ENCODE measurements around the gene BRI3.

BRI3 gene, protein sequence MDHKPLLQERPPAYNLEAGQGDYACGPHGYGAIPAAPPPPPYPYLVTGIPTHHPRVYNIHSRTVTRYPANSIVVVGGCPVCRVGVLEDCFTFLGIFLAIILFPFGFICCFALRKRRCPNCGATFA

DNA sequence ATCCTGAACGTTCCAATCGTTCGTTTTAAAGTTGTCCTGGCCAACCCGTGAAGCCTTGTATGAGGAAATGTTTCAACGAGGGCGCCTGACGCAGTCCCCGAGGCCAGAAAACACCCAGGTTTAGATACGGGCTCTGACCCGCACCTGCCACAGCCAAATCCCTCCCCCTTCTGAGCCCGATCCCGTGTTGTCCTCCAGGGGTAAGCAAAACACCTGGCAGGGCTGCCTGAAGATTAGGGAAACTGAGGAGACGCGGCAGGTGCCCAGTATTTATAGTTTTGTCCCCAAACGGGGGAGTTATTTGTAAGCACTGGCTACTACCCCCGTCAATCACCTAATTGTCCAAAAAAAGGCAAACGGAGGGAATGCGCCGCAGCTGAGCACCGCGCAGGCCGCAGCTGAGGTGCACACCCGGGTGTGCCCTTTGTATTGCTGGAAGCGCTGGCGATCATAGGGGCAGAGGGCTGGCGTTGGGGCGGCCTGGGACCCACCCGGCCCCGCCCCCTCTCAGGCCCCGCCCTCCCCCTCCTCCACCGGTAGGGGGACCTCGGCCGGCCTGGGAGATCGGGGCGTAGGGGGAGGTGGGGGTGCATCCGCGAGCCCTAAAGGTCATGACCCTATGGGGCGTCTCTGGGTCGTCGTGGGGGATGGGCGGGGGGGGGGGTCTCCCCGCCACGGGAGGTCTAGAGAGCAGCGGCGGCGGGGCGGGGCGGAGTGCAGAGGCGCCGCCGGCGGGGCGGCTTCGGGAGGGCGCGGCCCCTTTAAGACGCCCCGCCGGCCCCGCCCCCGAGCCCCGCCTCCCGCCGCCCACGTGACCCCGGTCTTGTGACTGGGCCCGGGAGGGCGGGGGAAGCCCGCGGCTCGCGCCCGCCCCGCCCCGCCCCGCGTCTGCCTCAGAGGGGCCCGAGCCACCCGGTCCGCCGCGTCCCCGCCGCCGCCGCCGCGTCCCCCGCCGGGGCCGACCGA is at the start of gene BRI3:
Gene BRI3, plus strand, starts transcription at position 896 of the 966 bp plus-strand sequence. CDS start 110 bp downstream, outside the sequence.
- Histone ChIP-seq H3K4me1 (peaks cover 40 to 54% (median 47%) of the 10 kb centered on the region in 10 experiments), H3K4me2 (peak within 1 kb of the TSS; percentile 96 to 100 (median 99)), H3K27me3 (no peaks in the 10 kb centered on the region), H3K9me3 (replicated peaks in 1 of 11) (no peaks in the 10 kb centered on the region), H3K36me3 (peaks cover 7 to 37% (median 28%) of the 10 kb centered on the region in 11 experiments; a peak in 19 of 22 replicates), H3K4me3 (peak within 1 kb of the TSS; percentile 84 to 97 (median 94)), H4K20me1 (peaks cover 27 to 41% (median 29%) of the 10 kb centered on the region in 11 experiments), H3K9ac (peak within 1 kb of the TSS; percentile 96 to 99 (median 97)), H3K27ac (peak within 1 kb of the TSS; percentile 91 to 98 (median 95))
- TF ChIP-seq Cebpa-rat (IDR thresholded peaks at IDR 0.05), result no peak

DNA sequence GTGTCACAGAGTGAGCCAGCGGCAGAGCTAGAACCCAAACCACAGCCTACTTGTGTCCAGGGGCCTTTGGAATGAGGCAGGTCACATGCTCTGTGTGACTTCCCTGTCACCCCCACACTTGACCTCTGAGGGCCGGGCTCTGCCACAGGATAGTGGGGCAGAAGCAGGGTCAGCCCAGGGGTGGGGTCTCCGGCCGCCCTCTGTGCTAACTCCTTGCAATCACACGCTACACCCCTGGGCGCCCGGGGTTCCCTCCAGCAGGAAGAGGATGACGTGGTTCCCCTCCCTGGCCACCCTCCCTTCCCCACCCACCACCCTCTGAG is 49.3 kb upstream of the BRI3 start:
- Histone ChIP-seq H3K36me3 (peaks cover 0 to 78% (median 17%) of the 10 kb centered on the region in 11 experiments; a peak in 14 of 22 replicates), H4K20me1 (peaks cover 0 to 59% (median 16%) of the 10 kb centered on the region in 11 experiments; a peak in 13 of 22 replicates), H3K4me1 (peaks cover 11 to 53% (median 41%) of the 10 kb centered on the region in 10 experiments), H3K9me3 (replicated peaks in 1 of 11) (no peaks in the 10 kb centered on the region), H3K4me2 (peak overlapping the region; percentile 13 to 69 (median 42); a peak in 15 of 22 replicates), H3K4me3 (no peak overlapping the region), H3K27me3 (no peaks in the 10 kb centered on the region), H3K27ac (no peak overlapping the region), H3K9ac (0 out of 22 replicates have a peak overlapping the region, but pooled peaks of 1 of the 11 experiments have one; percentile 13)
- TF ChIP-seq Cebpa-rat (IDR thresholded peaks at IDR 0.05), result no peak

DNA sequence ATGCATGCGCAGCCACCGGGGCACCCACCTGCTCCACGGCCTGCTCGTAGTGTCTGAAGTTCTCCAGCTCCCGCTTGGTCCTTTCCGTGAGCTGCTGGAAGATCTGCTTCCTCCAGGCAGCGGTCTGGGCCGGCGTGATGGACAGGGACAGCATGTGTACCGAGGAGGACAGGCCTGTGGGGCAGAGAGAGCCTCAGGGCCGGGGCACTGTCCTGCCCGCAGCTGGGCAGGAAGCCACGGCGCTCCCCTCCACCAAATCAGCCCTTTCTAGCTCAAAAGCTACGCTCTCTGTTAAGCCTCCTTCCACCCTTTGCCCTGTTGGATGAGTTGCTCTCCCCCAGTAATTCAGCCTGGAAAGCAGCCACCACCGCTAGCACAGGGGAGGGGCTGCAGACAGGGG is 48.7 kb upstream of the BRI3 start:
- no peaks in the 10 kb centered on the region for H3K9me3 ChIP-seq (replicated peaks in 1 of 11)
- peaks cover 0 to 56% (median 14%) of the 10 kb centered on the region in 11 experiments; a peak in 13 of 22 replicates for H4K20me1 ChIP-seq
- peak overlapping the region in 4 of 11 experiments; percentile 25 to 29 (median 28); a peak in 3 of 22 replicates for H3K9ac ChIP-seq
- H3K4me2 ChIP-seq, result peak overlapping the region; percentile 24 to 69 (median 54); a peak in 20 of 22 replicates
- no peak for TF ChIP-seq Cebpa-rat (IDR thresholded peaks at IDR 0.05)
- peaks cover 1 to 78% (median 17%) of the 10 kb centered on the region in 11 experiments; a peak in 19 of 22 replicates for H3K36me3 ChIP-seq
- peak overlapping the region in 4 of 11 experiments; percentile 13 to 35 (median 33); a peak in 2 of 22 replicates for H3K27ac ChIP-seq
- H3K27me3 ChIP-seq, result no peaks in the 10 kb centered on the region
- no peak overlapping the region for H3K4me3 ChIP-seq
- peaks cover 11 to 51% (median 40%) of the 10 kb centered on the region in 10 experiments for H3K4me1 ChIP-seq

DNA sequence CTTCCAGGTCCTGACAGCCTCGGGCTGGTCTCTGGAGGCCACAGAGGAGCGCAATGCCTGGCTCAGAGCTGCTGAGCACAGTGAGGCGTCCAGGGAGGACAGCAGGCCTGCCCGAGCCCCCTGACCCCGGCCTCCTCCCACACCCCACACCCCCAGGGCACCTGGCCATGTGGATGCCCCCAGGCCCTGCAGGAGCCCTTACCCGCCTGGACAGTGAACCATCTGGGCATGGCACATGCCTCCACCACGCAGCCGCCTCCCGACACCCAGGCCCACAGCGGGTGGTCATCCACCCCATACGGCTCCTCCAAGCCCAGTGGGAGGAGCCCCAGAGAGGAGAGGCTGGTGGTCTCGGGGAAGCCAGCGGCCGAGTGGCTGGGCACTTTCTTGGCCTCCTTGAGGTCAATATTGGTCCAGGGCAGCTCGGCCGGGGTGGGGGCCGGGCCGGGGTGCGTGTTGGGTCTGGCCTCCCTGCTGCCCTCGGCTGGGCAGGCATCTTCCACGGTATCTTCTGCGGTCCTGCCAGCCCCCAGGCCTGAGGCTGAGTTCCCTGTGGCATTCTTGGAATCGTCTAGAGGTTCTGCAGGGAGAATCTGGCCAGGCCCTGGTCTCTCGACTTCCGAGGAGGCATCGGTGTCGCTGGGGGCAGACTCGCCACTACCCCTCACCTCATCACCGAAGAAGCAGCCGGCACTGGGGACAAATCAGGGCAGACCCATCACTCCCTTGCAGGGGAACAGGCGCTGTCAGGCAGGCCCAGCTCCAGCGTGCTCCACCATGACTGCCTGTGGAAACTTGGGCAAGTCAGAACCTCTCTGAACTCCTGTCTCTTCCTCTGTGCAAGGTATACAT is 48.0 kb upstream of the BRI3 start:
- no peaks in the 10 kb centered on the region for H3K27me3 ChIP-seq
- no peak overlapping the region for H3K4me3 ChIP-seq
- H3K27ac ChIP-seq, result peak overlapping the region in 3 of 11 experiments; percentile 32 to 35 (median 34); a peak in 1 of 22 replicates
- no peak for TF ChIP-seq Cebpa-rat (IDR thresholded peaks at IDR 0.05)
- H3K36me3 ChIP-seq, result peaks cover 8 to 78% (median 23%) of the 10 kb centered on the region in 11 experiments; a peak in 21 of 22 replicates
- H3K9me3 ChIP-seq (replicated peaks in 1 of 11), result no peaks in the 10 kb centered on the region
- peak overlapping the region in 2 of 11 experiments; percentile 27 to 28; a peak in 2 of 22 replicates for H3K9ac ChIP-seq
- peaks cover 0 to 50% (median 8%) of the 10 kb centered on the region in 11 experiments; a peak in 13 of 22 replicates for H4K20me1 ChIP-seq
- peaks cover 11 to 45% (median 34%) of the 10 kb centered on the region in 10 experiments for H3K4me1 ChIP-seq
- H3K4me2 ChIP-seq, result peak overlapping the region; percentile 24 to 69 (median 54); a peak in 14 of 22 replicates

DNA sequence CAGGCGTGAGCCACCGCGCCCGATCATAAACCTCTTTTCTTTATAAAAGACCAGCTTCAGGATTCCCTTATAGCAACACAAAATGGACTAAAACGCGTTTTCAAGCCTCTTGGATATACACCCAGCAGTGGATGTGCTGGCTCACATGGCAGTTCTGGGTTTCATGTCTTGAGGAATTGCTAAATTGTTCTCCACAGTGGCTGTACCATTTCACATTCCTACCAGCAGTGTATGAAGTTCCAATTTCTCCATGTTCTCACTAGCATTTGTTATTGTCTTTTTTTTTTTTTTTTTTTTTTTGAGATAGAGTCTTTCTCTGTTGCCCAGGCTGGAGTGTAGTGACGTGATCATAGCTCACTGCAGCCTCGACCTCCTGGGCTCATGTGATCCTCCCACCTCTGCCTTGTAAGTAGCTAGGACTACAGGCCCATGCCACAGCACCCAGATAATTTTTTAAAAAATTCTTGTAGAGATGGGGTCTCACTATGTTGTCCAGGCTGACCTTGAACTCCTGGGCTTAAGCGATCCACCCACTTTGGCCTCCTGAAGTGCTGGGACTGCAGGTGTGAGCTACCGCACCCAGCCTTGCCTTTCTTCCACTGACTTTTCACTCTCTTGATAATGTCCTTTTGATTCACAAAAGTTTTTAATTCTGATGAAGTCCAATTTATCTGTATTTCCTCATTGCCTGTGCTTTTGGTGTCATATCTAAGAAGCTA is 46.9 kb upstream of the BRI3 start:
- Histone ChIP-seq H3K4me2 (no peak overlapping the region), H3K36me3 (peaks cover 17 to 78% (median 35%) of the 10 kb centered on the region in 11 experiments; a peak in 21 of 22 replicates), H3K27ac (no peak overlapping the region)

DNA sequence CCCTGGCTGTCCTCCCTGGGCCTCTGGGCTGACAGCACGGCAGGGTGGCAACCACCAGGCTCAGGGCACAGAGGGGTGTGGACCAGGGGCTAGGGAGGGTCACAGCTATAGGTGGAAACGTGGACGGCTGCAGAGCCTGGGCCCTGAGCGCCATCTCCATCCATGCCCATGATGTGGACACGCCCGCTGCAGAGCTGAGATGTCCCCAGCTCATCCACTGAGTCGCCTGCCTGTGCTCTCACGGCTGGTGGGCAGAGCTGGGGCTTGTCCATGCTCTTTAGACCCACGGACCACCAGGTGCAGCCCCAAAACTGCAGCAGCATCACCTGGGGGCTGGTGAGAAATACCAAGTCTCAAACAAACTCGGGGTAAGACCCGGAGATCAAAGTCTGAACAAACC is 45.6 kb upstream of the BRI3 start:
- H3K9me3 ChIP-seq (replicated peaks in 1 of 11), result no peaks in the 10 kb centered on the region
- H3K27ac ChIP-seq, result no peak overlapping the region
- H3K9ac ChIP-seq, result no peak overlapping the region
- no peaks in the 10 kb centered on the region for H3K27me3 ChIP-seq
- TF ChIP-seq Cebpa-rat (IDR thresholded peaks at IDR 0.05), result no peak
- H4K20me1 ChIP-seq, result peaks cover 0 to 35% (median 0%) of the 10 kb centered on the region in 11 experiments; a peak in 4 of 22 replicates
- no peak overlapping the region for H3K4me3 ChIP-seq
- H3K36me3 ChIP-seq, result peaks cover 23 to 78% (median 48%) of the 10 kb centered on the region in 11 experiments
- H3K4me2 ChIP-seq, result no peak overlapping the region
- H3K4me1 ChIP-seq, result peaks cover 11 to 33% (median 18%) of the 10 kb centered on the region in 10 experiments

More for the DNA sequence above, 46.9 kb upstream of the BRI3 start:
- peaks cover 11 to 33% (median 23%) of the 10 kb centered on the region in 10 experiments for H3K4me1 ChIP-seq
- TF ChIP-seq Cebpa-rat (IDR thresholded peaks at IDR 0.05), result no peak
- H3K9me3 ChIP-seq (replicated peaks in 1 of 11), result no peaks in the 10 kb centered on the region
- H3K9ac ChIP-seq, result no peak overlapping the region
- no peak overlapping the region for H3K4me3 ChIP-seq
- peaks cover 0 to 38% (median 0%) of the 10 kb centered on the region in 11 experiments; a peak in 8 of 22 replicates for H4K20me1 ChIP-seq
- no peaks in the 10 kb centered on the region for H3K27me3 ChIP-seq

DNA sequence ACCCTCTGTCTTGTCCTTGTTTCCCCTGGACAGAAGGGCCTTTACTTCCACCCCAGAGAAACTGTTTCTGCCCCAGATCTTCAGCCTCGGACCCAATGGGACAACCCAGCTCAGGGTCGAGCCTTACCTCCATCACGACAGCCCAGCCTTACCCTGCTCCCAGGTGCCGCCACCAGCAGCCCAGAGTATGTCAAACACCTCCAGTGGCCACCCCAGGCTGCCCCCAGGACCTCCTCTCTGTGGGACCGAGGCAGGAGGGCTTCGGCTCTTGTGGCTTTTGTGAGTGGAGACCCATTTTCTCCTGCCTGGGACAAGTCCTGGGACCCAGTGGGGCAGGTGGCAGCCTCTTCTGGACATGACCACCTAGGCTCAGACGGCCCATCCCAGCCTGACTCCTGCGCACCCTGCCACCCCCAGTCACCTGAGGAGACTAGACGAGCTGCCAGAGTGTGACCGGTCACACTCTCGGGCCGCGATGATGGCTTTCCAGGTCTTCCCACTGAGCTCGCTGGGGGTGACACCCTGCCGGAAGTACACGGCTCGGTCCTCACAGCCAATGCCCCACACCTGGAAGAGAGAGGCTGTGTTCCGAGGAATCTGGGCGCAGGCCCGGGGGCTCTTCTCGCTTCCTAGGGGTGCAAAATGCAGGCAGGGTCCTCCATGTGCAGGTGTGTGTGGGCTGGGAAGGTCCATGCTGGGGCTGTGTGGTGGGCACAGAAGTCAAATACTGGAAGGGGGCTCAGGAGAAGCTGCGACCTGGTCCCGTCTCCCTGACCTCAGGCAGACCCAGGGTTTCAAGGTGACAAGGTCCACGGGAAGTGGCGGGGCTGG is 44.9 kb upstream of the BRI3 start:
- Histone ChIP-seq H3K4me1 (peaks cover 11 to 40% (median 25%) of the 10 kb centered on the region in 10 experiments), H3K27ac (no peak overlapping the region), H3K4me3 (no peak overlapping the region), H3K36me3 (peaks cover 23 to 80% (median 49%) of the 10 kb centered on the region in 11 experiments), H3K27me3 (no peaks in the 10 kb centered on the region), H4K20me1 (peaks cover 0 to 39% (median 2%) of the 10 kb centered on the region in 11 experiments; a peak in 9 of 22 replicates), H3K9me3 (replicated peaks in 1 of 11) (no peaks in the 10 kb centered on the region), H3K9ac (no peak overlapping the region), H3K4me2 (no peak overlapping the region)
- TF ChIP-seq Cebpa-rat (IDR thresholded peaks at IDR 0.05), result no peak

All from BLaER1 treated with 17β-estradiol and CSF1 and Interleukin-3, amounts not matched to agents 10 nM and 100 nM (cell line).